GM11168 (cell line): Measurements from ENCODE around the gene NINJ1.
"Not testable (repeated sequence)": the region's sequence is repeated elsewhere in the genome, so short reads cannot be mapped to it uniquely, and the experiment has no call there.

Source experiments
- in situ Hi-C: fragments of 300-500 bp; cut with MboI; formaldehyde crosslinking; loops from one replicate; pipeline ENCODE4 v1.12.0; 2022; ENCODE audit warnings: low sequenced_read_pairs; ENCODE audit not compliant: unreplicated experiment

NINJ1 gene

DNA sequence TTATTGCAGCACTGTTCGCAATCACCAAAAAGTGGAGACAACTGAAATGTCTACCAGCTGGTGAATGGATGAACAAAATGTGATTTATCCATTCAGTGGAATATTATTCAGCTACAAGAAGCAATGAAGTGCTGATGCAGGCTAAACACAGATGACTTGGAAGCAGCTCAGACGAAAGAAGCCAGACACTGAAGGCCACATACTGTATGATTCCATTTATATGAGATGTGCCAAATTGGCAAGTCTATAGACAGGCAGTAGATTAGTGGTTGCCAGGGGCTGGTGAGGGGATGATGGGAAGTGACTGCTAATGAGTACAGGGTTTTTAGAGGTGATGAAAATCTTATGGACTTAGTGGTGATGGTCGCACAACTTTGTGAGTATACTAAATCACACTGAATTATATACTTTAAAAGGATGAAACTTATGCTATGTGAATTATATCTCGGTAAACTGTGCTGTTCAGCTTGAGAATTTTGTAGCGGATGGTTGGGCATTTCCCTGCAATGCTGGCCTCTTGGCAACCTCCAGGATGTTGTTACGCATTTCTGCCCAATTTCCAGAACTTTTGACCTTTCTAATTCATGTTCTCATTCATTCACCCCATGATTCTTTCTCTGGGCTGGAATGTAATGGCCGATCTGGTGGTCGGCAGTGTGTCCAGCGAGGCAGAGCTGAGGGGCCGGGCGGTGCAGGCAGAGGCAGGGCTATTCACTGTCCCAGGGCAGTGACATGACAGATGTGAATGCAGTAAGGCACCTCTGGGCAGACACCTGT is 27.9 kb upstream of the NINJ1 start:
- in situ Hi-C loops, result no loop called here

DNA sequence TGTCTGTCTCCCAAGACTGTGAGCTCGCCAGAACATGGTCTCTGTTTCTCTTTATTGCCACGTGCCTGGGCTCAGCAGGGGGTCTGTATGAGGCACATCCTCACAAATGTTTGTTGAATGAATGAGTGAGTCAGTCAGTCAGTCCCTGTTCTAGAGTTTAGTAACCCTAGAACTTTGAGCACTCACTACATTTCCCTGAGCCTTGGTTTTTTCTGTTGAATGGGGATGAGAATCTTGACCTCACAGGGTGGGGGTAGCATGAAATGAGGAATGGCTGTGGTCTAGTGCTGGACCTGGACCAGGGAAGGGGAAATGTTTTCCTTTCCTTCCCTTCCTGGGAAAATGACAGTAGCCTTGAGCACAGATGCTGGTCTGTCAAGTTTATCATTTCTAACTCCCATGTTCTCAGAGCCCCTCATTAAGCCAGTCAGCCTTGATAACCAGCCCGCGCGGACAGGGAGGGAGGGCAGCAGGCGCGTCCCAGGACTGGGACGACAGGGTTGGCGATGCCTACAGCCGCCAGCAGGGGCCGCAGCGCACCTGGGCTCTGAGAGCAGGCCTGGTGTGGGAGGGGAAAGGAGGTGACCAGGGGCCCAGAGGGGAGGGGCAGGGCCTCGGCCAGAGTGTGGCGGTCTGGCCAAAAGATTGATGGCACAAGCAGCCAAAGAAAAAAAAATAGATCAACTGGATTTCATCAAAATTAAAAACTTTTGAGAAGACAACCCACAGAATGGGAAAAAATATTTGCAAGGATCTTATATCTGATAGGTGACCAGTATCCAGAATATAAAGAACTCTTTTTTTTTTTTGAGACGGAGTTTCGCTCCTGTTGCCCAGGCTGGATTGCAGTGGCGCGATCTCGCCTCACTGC is 25.8 kb upstream of the NINJ1 start:
- in situ Hi-C loops, result loop anchor here (10.0 kb wide), 1 partner anchor 155 kb away; no protein-coding TSS in a partner anchor

DNA sequence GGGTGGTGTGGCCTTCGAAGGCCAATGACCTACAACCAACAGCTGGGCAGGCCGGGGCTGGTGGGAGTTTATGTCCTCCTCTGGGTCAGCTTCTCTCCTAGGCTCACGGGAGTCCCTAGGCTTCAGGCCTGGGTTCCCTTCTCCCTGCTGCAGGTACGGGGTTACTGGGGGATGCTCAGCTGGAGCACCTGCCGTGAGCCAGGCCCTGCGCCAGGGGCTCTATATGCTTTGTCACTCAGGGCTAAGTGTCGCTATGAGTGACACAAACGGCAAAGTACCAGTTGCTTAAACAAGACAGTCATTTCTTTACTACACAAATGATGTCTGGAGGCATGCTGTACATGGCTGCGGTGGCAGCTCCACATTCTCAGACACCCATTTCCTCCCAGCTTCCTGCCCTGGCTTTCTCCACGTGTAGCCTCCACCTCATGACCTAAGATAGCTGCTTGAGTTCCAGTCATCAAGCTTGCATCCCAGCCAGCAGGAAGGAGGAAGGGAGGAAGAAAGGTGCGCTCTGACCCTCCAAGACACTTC is 22.5 kb upstream of the NINJ1 start:
- in situ Hi-C loops, result loop anchor here (10.0 kb wide), 1 partner anchor 158 kb away; no protein-coding TSS in a partner anchor

DNA sequence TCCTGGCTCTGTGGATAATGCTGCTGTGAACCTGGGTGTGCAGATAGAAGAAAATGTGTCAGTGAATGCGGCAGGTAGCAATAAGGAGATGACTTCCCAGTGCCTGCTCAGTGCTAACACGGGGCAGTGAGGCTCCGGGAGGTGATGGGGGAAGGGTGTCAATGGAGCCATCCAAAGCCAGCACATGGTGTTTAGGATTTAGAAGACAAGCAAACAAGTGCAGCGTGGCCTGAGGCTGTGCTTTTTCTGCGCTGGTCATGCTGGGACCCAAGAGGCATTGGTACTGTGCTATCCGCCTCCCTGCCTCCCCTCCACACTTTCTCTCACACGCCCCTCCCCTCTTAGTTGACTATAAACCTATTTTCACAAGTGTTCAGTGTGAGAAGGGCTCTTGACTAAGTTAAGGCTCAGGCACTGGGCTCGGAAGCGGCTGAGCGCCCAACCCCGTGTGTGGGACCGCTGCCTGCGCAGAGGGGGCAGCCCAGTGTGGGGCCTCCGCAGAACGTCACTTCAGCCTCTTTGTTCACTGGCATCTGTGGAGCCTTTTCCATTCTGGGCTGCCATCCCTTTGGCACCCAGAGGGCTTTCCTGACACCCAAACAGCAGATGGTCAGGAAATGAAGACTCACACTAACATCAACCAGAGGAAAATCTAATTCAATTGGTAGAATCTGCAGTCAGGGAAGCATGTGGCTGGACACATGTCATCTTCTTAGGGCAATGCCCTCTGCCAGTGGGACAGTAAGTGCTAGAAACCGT is 21.8 kb upstream of the NINJ1 start:
- in situ Hi-C loops, result loop anchor here (10.0 kb wide), 1 partner anchor 159 kb away; no protein-coding TSS in a partner anchor

DNA sequence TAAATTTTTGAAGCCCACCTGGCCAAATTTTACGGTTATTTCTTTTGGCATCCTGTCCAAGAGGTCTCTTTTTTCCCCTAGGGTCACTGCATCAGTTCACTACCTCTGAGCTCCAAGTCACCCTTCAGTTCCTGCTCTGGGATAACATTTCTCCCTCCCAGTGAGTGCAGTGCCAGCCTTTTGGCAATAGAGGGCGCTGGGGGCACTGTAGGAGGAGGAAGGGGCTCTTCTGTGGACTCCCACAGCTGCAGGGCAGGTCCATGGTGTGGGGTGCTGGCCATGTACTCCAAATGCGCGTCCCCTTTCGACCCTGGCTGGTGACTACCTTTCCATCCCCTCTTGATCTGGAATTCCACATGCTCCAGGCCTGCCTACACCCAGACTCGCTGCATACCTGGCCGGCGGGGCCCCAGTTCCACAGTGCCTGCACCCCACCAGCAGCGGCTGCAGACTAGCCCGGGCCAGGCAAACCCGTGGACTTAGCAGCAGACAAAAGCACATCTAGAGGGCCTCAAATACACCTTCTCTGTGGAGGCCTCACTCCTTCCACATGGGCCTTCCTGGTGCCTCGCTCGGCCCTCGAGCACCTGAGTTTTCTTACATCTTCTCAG is 20.3 kb upstream of the NINJ1 start:
- in situ Hi-C loops, result loop anchor here (10.0 kb wide), 1 partner anchor 160 kb away; no protein-coding TSS in a partner anchor

DNA sequence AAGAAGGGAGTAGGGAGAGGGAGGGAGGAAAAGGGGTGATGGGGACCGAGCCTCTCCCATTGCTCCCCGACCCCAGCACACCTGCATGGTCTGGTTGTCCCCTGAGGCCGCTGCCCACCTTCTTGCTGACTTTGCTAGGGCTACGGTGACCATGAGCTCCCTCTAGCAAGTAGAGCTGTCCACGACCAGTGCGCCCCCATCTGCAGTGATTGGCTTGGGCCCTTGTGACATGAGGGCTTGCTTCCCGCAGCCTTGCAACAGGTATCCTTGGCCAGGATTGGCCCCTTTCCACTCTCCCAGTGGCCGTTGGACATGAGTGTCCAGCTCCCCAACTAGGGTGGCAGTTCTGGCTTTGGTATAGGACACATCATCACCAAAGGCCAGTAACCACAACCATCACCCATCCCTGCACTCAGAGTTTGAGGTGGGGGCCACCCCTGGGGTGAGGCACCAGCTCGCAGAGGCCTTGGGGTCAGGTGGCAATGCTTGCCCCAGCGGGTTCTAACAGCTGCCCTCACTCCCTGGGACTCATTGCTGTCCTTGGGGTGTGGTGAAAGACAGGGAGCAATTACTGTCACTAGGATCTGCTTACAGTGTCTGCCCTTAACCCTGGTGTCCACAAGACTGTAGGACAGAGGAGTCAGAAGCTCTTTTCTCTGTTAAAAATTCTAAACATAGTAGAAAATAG is 17.2 kb upstream of the NINJ1 start:
- in situ Hi-C loops, result loop anchor here (10.0 kb wide), 1 partner anchor 164 kb away; no protein-coding TSS in a partner anchor

DNA sequence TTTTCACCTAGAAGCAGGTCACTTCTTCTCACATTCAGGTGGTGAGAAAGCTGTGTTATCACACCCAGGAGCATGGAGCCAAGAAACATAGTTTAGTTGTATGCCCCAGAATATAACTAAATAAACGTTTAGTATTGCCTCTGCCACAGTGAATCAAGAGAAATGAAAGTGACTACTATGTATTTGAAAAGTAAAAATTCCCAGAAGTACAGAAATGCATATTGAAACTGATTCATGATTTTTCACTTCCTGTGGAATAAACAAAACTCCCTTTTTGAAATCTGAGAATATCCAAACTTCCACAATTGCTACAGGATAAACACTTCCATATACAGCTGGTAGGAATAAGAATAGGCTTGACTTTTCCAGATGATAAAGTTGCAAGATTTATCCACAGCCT is 15.3 kb upstream of the NINJ1 start:
- in situ Hi-C loops, result no loop called here

DNA sequence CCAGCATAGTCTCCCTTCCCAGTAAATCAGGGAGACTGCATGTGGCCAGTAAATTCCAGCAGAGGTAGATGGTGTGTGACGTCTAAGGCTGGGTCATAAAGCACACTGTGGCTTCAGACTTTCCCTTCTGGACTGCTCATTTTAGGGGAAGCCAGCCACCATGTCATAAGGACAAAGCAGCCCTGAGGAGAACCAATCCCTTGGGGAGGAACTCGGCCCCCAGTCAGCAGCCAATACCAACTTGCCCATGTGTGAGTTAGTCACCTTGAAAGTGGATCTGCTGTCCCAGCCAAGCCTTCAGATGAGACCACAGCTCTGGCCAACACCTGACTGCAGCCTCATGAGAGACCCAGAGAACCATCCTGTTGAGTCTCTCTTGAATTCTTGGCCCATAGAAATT is 14.7 kb upstream of the NINJ1 start:
- in situ Hi-C loops, result no loop called here

DNA sequence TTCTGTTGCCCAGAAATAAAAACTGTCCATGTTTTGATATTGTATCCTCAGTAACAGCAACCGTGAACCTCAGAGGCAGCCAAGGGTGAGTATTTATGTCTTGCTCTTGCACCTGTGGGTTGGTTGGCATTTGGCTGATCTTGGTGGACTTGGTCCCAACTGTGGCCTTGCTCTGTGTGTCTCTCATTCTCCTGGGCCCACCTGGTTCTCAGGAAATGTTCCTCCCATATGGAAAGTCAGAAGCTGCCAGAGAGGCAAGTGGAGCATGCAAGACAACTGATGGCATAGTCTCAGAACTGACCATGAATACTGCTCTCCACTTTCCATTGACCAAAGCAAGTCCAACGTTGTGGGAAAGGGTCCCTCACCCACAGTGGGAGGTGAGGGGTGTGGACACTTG is 13.6 kb upstream of the NINJ1 start:
- in situ Hi-C loops, result no loop called here

DNA sequence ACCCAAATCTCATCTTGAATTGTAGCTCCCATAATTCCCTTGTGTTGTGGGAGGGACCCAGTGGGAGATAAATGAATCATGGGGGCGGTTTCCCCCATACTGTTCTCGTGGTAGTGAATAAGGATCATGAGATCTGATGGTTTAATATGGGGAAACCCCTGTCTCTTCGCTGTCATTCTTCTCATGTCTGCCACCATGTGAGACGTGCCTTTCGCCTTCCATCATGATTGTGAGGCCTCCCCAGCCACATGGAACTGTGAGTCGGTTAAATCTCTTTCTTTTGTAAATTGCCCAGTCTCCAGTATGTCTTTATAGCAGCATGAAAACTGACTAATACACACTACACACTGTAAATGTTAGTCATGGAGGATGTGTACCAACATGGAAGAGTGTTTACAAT is 12.6 kb upstream of the NINJ1 start:
- in situ Hi-C loops, result not testable (repeated sequence)

DNA sequence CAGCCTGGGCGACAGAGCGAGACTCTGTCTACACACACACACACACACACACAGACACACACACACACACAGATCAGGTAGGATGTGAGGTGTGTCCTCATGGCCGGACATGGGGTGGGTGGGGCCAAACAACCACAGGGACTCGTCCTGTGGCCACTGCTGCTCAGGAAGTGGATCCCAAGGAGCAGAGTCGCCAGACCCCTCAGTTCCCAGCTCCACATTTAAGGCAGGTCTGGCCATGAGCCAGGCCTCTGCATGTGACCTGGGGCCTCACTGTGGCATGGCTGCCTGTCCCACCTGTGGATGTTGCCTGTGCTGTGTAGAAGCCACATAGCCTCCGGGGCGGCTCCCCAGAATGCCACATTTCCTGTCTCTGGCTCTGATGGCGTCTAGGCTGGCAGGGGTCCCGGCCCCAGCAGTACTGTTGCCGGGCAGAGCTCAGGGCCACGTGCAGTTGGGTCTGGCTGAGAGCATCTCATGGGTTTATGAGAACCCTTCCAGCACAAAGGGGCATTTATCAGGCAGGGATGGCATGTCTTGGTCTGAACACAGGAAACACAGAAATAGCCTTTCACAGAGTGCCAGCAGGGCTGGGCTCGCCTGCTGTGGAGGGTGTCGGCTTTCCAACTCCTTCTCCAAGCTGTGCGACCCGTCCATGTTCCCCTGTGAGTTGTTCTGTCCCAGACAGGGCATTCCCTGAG is 9.9 kb upstream of the NINJ1 start:
- in situ Hi-C loops, result no loop called here

DNA sequence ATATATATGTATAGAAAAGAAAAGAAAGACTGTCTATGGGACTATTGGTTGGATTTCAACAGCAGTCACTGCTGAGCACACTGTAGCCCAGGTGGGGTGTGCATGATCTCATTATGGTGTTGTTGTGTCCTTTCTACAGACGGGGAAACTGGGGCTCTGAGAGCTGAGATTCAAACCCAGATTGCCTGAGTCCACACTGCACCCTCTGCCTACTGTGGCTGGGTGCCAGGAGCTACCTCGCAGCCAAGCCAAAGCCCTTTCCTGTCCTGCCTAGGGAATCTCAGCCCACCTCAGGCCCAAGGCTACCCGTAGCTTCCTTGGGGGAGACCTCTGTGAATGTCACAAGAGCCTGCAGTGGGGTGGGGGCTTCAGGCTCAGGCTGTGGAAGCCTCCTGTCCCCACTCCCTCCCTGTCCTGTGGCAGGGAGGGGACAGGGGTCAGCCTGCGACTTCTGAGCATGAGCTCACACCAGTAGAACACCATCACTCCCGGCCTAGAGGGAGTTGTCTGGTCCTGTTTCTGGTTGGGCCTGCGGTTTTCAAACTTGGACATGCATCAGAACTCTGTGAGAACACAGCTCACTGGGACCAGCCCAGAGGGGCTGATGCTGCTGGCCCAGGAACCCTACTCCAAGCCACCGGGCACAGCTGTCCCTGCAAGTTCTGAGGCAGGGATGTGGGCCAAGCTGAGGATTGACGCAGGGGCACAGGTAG is 7.9 kb upstream of the NINJ1 start:
- in situ Hi-C loops, result no loop called here

DNA sequence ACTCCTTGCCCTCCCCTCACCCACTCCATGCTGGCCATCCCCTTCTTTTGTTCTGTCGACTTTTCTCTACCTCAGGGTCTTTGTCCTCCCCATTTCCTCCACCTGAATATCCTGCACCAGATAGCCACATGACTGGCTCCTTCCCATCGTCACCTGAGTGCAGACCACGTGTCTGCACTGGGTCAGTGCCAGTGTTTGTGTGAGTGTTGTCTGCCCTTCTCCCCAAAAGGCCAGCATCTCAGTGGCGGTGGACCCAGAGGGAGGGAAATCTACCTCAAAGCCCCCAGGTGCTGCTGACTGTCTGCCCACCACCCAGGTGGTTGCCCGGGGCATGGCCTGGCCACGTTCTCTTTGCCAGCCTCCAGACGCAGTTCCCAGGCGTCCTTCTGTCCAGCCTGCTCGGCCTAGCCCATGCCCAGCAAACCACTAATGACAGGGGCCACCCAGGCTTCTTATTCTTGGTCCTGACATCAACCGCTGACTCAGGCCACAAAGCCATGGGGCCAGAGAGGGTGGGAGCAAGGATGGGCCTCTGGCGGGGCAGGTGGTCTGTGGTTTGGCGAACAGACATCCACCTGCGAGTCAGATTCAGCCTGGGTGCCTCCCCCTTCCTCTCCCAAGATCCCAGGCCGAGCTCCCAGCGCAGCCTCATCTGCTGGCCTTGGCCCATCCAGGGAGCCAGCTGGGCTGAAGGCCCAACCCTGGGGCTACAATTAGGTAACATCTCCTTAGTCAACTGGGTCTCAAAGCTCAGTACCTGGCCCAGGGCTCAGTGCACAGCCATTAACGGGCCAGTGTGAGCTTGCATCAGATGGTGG is 5.5 kb upstream of the NINJ1 start:
- in situ Hi-C loops, result no loop called here

DNA sequence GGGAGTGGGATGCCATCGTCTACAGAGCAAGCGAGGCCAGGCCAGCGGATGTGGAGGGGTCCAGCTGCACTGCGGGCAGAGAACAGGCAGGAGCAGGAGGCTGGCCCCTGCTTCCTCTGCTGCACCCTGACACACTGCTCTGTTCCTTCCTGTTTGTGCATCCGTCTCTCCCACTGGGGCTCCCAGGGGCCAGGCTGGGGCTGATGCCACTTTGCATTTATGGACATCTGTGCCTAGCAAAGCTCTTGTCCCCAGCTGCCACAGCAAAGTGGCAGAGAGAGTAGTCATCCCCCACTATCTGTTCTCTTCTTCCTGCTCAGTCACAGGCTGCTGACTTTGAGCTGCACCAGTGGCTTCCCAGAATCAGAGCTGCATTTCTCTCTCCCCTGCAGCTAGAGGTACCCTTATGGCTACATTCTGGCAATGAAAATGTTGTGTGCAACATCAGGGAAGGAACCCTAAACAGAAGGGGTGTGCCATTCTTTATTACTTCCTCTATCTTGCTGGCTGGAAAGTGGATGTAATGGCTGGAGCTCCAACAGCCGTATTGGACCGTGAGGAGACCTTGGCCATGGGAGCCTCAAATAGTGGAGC is 4.2 kb upstream of the NINJ1 start:
- in situ Hi-C loops, result no loop called here

DNA sequence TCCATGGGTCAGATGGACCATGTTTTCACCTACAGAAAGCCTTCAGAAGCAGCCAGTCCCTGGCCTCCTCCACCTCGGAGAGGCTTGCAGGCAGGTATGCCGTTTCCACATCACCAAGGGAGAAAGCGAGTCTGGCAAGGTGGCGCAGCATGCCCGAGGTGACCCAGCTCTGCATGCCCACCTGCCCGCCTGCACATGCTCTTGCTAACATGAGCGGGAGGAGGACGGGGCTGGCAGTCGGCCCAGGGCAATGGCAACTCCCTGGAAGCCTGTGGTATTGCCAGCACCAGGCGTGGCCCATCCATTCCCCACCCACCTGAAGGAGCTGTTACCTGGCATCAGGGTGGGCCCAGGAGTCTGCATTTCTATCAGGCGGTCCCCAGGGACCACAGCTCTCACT is 3.3 kb upstream of the NINJ1 start:
- in situ Hi-C loops, result no loop called here

DNA sequence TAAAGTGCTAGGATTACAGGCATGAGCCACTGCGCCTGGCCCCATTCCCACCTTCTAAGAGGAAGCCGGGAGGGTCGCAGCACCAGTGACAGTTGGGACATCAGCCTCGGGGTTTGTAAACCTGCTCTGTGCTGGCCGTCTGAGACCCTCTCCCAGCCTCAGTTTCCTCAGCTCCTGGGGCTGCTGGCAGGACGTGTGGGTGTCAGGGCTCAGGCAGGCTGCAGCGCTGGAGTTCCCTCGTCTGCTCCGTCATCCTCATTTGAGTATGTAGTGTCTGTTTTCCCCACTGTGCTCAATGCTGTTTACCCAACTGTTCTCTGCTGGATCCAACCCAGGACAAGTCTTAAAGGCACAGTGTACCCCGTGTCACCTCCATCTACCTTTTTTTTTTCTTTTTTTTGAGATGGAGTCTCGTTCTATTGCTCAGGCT is 2.0 kb upstream of the NINJ1 start:
- in situ Hi-C loops, result no loop called here
